Measurements from ENCODE around the gene PRKD2. TPM values are rescaled to one million over a fixed set of nuclear protein-coding genes. Genes with fewer than 3 reads are reported as not detected.
A peak's percentile ranks its signal among the peaks of the same experiment; 100 is the strongest.

Gene PRKD2
- total RNA-seq, 1 donor from 2014 or later: 14.9 TPM

- Histone ChIP-seq H3F3A (ENCODE audit: low read depth) (peaks cover 22% of the 10 kb centered on the region), H3K9me3 (ENCODE audit: low read depth) (no peaks in the 10 kb centered on the region), H3K79me2 (ENCODE audit: low read depth) (no peaks in the 10 kb centered on the region), H3K4me1 (peaks cover 16% of the 10 kb centered on the region), H2AFZ (replicated peaks) (no peak within 1 kb of the TSS), H4K20me1 (ENCODE audit: low read depth) (peaks cover 3% of the 10 kb centered on the region), H3K36me3 (no peaks in the 10 kb centered on the region), H3K27ac (no peak within 1 kb of the TSS), H3K9ac (no peak within 1 kb of the TSS), H3K27me3 (peaks cover 87% of the 10 kb centered on the region), H3K4me3 (peak within 1 kb of the TSS; percentile 68), H3K4me2 (peak within 1 kb of the TSS; percentile 88)
- Mint-ChIP-seq H3K4me3 (peak within 1 kb of the TSS; percentile 77), H3K27me3 (ENCODE audit: insufficient read depth, low read depth) (peaks cover 24% of the 10 kb centered on the region), H3K36me3 (no peaks in the 10 kb centered on the region), H3K4me1 (peaks cover 29% of the 10 kb centered on the region), H3K9me3 (no peaks in the 10 kb centered on the region), H3K27ac (peak within 1 kb of the TSS; percentile 57)
- TF ChIP-seq EZH2phosphoT487 (IDR thresholded peaks at IDR 0.05) (no peak), CTCF (IDR thresholded peaks at IDR 0.05) (no peak)
- peak; percentile 72 for DNase-seq (ENCODE audit: low spot score)
Observed at GRCh38 chr19:46635920-46636761, 80.8 kb downstream of the PRKD2 start, which contains the start of gene GNG8. TSS of gene GNG8 (minus strand) at chr19:46636202. CDS start at chr19:46634682, 1,520 bp downstream.

GRCh38 chr19:46634656-46635218 lies 82.2 kb downstream of the PRKD2 start:
- TF ChIP-seq EZH2 (IDR thresholded peaks at IDR 0.05) (no peak), EZH2phosphoT487 (IDR thresholded peaks at IDR 0.05) (no peak), CTCF (IDR thresholded peaks at IDR 0.05) (no peak)
- H3K27ac ChIP-seq: no peak overlapping the region
- H3K27me3 ChIP-seq: peaks cover 73% of the 10 kb centered on the region
- no peaks in the 10 kb centered on the region for H3K79me2 ChIP-seq (ENCODE audit: low read depth)
- no peaks in the 10 kb centered on the region for H3K36me3 ChIP-seq
- H3F3A ChIP-seq (ENCODE audit: low read depth): peaks cover 18% of the 10 kb centered on the region
- H3K4me1 ChIP-seq: peaks cover 21% of the 10 kb centered on the region
- H3K9ac ChIP-seq: no peak overlapping the region
- peaks cover 3% of the 10 kb centered on the region for H4K20me1 ChIP-seq (ENCODE audit: low read depth)
- no peaks in the 10 kb centered on the region for H3K36me3 Mint-ChIP-seq
- H3K9me3 ChIP-seq (ENCODE audit: low read depth): no peaks in the 10 kb centered on the region
- peak; percentile 55 for DNase-seq (ENCODE audit: low spot score)
- no peak overlapping the region for H2AFZ ChIP-seq (replicated peaks)
- H3K4me3 ChIP-seq: peak overlapping the region; percentile 68
- H3K27ac Mint-ChIP-seq: no peak overlapping the region
- H3K4me3 Mint-ChIP-seq: peak overlapping the region; percentile 81
- peaks cover 15% of the 10 kb centered on the region for H3K27me3 Mint-ChIP-seq (ENCODE audit: insufficient read depth, low read depth)
- H3K4me1 Mint-ChIP-seq: peaks cover 36% of the 10 kb centered on the region
- H3K9me3 Mint-ChIP-seq: no peaks in the 10 kb centered on the region
- peak overlapping the region; percentile 88 for H3K4me2 ChIP-seq

GRCh38 chr19:46634045-46634655 lies 82.8 kb downstream of the PRKD2 start:
- Mint-ChIP-seq H3K9me3 (no peaks in the 10 kb centered on the region), H3K36me3 (no peaks in the 10 kb centered on the region), H3K27ac (no peak overlapping the region), H3K4me1 (peaks cover 37% of the 10 kb centered on the region), H3K4me3 (peak overlapping the region; percentile 81), H3K27me3 (ENCODE audit: insufficient read depth, low read depth) (peaks cover 16% of the 10 kb centered on the region)
- H3K79me2 ChIP-seq (ENCODE audit: low read depth): no peaks in the 10 kb centered on the region
- H3K9me3 ChIP-seq (ENCODE audit: low read depth): no peaks in the 10 kb centered on the region
- peaks cover 3% of the 10 kb centered on the region for H4K20me1 ChIP-seq (ENCODE audit: low read depth)
- peak overlapping the region; percentile 68 for H3K4me3 ChIP-seq
- no peaks in the 10 kb centered on the region for H3K36me3 ChIP-seq
- H3K4me2 ChIP-seq: peak overlapping the region; percentile 88
- peaks cover 68% of the 10 kb centered on the region for H3K27me3 ChIP-seq
- no peak overlapping the region for H3K27ac ChIP-seq
- peaks cover 13% of the 10 kb centered on the region for H3F3A ChIP-seq (ENCODE audit: low read depth)
- H3K9ac ChIP-seq: no peak overlapping the region
- TF ChIP-seq EZH2 (IDR thresholded peaks at IDR 0.05) (peak; percentile 32), EZH2phosphoT487 (IDR thresholded peaks at IDR 0.05) (no peak)
- H2AFZ ChIP-seq (replicated peaks): no peak overlapping the region
- peaks cover 21% of the 10 kb centered on the region for H3K4me1 ChIP-seq
- DNase-seq (ENCODE audit: low spot score): peak; percentile 95
